Astrocyte of the hippocampus (primary cell): ENCODE measurements around the gene ZNF575.
"Not testable (repeated sequence)": the region's sequence is repeated elsewhere in the genome, so short reads cannot be mapped to it uniquely, and the experiment has no call there.

ENCODE experiments used
- DNase-seq: peaks from one replicate; pipeline ENCODE4 v3.0.0; 2011; ENCODE audit warnings: low read depth, low spot score

ZNF575 gene

DNA sequence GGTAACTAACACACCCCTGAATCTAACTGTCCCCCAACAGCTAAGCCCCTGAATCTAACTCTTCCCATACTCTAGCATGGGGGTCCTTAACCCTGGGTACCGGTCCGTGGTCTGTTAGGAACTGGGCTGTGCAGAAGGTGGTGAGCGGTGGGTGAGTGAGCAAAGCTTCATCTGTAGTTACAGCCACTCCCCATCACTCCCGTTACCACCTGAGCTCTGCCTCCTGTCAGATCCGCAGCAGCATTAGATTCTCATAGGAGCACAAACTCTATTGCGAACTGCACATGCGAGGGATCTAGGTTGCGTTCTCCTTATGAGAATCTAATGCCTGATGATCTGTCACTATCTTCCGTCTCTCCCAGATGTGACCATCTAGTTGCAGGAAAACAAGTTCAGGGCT, 22.3 kb upstream of the ZNF575 start:
- DNase-seq: no peak

DNA sequence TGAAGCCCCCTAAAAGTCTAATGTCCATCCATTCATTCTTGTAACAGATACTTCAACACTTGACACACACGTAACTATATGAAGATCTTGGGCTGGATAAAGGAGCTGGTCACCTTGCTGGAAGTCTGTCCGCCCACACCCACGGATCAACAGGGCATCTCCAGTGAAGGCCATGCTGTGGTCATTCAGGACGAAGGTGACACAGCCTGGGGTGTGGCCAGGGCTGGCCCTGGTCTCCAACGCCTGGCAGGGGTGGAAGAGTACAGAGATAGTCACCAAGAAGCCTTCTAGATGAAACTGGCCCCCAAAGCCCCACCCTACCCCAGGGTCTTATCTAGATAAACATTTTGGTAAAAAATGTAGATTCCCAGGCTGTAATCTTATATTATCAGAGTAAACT, 21.7 kb upstream of the ZNF575 start:
- no peak for DNase-seq

DNA sequence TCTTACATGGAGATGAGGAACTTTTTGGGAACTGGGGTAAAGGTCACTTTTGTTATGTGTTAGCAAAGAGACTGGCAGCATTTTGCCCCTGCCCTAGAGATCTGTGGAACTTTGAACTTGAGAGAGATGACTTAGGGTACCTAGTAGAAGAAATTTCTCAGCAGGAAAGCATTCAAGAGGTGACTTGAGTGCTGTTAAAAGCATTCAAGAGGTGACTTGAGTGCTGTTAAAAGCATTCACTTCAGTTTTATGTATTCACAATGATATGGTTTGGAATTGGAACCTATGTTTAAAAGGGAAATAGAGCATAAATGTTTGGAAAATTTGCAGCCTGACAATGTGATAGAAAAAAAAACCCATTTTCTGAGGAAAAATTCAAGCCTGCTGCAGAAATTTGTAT, 20.6 kb upstream of the ZNF575 start:
- DNase-seq: not testable (repeated sequence)

- no peak for DNase-seq
Observed at GRCh38 chr19:43518051-43518450, 14.9 kb upstream of the ZNF575 start.

DNA sequence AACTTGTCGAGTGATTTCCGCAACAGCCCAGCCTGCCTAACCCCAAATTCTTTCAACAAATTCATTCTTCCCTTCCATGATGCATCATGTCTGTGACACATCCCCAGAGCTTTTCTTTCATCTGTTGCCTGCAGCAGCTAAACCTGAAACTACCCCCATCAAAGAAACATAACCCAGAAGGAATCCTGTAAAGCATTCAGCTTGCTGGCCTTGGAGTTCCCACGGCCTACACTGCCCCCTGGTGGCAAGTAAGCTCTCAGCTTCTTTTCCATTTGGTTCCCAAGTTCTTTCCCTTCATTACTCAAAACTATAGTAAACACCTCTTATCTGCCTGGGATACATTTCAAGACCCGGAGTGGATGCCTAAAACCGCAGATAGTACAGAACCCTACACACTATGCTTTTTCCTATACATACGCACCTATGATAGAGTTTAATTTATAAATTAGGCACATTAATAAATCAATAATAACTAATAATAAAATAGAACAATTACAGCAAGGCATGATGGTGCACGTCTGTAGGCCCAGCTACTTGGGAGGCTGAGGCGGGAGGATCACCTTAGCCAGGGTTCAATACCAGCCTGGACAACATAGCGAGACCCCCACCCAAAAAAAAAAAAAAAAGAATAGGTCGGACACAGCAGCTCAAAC, 13.4 kb upstream of the ZNF575 start:
- peak; percentile 96 for DNase-seq

DNA sequence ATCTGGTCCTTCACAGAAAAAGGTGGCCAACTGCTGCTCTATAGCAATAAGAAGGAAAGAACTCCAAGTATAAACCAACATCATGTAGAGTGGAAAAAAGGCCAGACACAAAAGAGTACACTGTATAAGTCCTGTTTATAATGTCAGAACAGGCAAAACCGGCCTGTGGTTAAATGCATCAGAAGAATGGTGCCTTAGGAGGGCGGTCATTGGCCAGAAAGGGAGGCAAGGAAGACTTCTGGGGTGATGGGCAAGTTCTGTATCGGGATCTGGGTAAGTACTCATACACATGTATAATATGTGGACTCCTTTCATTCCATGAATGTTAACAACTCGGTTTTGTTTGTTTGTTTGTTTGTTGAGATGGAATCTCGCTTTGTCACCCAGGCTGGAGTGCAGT, 10.1 kb upstream of the ZNF575 start:
- DNase-seq: no peak

DNA sequence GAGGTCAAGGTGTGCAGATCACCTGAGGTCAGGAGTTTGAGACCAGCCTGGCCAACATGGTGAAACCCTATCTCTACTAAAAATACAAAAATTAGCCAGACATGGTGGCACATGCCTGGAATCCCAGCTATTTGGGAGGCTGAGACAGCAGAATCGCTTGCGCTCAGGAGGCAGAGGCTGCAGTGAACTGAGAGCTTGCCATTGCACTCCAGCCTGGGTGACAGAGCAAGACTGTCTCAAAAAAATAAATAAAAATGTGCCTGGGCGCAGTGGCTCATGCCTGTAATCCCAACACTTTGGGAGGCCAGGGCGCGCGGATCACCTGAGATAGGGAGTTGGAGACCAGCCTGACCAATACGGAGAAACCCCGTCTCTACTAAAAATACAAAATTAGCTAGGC, 9.3 kb upstream of the ZNF575 start:
- not testable (repeated sequence) for DNase-seq

GRCh38 chr19:43524922-43525835, 7.8 kb upstream of the ZNF575 start:
- peak; percentile 54 for DNase-seq

GRCh38 chr19:43525836-43526771, 6.9 kb upstream of the ZNF575 start:
- peak; percentile 55 for DNase-seq

GRCh38 chr19:43526884-43527859, 5.8 kb upstream of the ZNF575 start, which contains the start of gene ETHE1:
Gene ETHE1, minus strand, starts transcription at chr19:43527201. Its CDS starts 24 bp downstream, at chr19:43527177.
- DNase-seq: peak; percentile 83

DNA sequence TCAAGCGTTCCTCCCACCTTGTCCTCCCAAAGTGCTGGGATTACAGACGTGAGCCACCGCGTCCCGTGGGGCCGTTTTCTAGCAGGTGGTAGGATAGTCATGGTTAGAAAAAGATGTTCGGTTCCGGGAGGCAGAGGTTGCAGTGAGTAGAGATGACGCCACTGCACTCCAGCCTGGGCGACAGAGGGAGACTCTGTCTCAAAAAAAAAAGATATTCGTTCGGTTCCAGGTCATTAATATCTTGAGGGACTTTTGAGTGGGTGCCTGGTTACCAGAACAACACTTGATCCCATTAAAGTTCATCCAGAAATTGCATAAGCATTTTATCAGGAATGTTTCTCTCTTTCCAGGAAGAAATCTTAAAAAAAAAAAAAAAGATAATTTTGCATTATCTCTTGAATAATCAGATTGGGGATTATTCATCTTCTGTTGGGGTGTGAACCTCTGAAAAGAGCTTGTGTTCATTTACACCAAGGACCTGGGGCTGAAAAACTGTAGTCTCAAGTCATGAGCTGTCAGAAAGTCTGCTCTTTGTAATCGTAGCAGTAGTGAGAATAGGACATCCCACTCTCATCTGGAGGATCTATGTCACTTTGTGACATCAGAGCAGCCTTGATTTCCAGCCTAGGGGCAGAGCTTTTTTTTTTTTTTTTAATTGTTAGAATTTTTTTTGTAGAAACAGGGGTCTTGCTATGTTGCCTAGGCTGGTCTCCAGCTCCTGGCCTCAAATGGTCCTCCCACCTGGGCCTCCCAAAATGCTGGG, 4.9 kb upstream of the ZNF575 start:
- DNase-seq: no peak

DNA sequence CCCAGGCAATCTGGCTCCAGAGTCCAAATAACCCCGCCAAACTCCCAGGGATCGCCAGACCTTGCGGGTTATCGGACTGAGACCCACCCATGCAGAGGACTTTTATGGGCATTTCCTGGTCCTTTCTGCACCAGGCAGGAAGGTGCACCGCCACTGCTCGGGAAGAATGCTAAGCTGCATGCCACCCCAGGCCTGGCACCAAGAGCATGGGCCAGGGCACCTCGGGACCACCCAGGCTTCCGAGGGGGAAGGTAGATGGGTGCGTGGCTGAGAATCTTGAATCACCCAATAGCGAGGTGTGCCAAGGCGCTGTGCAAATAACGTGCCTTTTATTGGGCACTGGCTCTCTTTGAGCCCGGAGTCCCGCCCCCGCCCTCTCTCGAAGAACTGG, 422 bp upstream of the ZNF575 start:
- no peak for DNase-seq

GRCh38 chr19:43533546-43534304, 737 bp downstream of the ZNF575 start:
- DNase-seq: peak; percentile 100

DNA sequence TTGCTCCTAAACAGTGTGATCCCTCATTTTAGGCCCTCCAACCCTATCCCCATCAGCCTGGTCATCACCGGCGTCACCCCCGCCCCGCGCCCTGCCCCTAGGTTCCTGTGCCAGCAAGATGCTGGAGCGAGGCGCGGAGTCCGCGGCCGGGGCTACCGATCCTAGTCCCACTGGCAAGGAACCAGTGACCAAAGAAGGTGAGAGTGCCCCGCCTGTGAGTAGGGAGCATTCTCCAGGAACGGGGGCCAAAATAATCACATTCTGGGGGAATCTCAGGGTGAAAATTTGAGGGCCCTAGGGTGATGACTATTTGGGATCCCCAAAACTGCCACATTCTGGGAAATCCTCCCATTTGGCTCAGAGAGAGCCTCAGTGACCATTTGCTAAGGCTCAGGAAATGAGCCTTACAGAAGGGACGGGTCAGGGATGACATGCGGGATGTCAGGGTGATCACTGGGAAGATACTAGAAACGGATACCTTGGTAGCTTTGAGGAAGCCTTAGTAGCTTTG, 1.4 kb downstream of the ZNF575 start:
- DNase-seq: no peak

GRCh38 chr19:43534816-43535761, 2.1 kb downstream of the ZNF575 start:
- peak; percentile 84 for DNase-seq

GRCh38 chr19:43538922-43539321, 5.9 kb downstream of the ZNF575 start:
- no peak for DNase-seq

- no peak for DNase-seq
Observed at GRCh38 chr19:43540381-43540780, 7.4 kb downstream of the ZNF575 start.
